GM18505 (cell line): ENCODE results near the gene PSME4.
"Not testable (repeated sequence)": the region's sequence is repeated elsewhere in the genome, so short reads cannot be mapped to it uniquely, and the experiment has no call there.

Experiments used
- ATAC-seq: cut with Tn5 transposase; IDR thresholded peaks from one replicate; pipeline ENCODE4 v1.9.1; 2021; ENCODE audit not compliant: unreplicated experiment
- POLR2A ChIP-seq: IDR thresholded peaks from 4 replicates; pipeline ENCODE4 v1.6.1; 2011; ENCODE audit warnings: borderline replicate concordance; ENCODE audit not compliant: insufficient read depth, insufficient read length; ENCODE audit errors: extremely low read depth

The PSME4 gene

DNA sequence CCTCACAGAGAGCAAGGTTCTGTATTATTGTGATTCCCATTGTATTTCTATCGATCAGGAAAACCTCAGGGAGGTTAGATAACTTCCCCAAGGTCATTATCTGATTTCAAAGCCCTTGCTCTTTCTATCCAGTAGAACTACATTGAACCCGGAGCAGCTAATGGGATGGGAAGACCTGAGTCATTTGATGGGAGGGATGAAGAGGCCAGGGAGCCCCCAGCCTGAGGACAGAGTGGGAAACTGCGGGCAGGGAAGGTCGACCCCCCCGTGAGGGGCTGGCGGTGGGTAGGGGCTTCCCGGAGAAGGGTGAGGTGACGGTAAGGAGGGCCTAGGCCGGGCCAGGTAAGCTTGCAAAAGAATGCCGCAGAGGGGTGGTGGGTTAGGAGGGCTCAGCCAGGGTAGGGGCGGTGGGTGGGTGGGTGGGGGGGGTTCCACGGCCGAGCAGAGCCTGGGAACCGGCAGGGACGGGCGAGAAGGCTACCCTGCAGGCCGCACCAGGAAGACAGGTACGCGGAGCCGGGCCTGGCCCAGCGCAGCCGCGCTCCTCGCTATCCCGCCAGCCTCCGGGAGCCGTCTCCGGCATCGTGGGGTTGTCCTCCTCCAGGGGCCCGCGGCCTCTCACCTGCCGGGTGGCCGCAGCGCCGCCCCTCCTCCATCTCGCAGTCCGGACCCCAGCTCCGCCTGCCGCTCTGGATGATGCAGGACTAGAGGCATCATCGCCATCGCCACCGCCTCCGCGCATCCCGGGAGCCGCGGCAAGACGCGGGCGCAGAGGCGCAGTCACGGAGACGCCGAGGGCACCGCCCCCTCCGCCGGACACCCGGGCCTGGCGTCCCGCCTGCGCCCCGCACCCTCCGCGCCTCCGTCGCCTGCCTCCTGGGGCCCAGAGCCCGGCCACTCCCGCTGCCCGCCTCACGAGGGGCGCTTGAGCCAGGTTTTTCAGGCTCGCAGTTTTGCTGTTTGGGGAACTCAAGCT is 111.3 kb downstream of the PSME4 start, which contains the start of gene GPR75:
Gene GPR75 (minus strand): TSS at position 762 of the 976 bp plus-strand sequence. CDS start 5,211 bp downstream, outside the sequence.
- ATAC-seq = no peak
- TF ChIP-seq POLR2A = no peak

DNA sequence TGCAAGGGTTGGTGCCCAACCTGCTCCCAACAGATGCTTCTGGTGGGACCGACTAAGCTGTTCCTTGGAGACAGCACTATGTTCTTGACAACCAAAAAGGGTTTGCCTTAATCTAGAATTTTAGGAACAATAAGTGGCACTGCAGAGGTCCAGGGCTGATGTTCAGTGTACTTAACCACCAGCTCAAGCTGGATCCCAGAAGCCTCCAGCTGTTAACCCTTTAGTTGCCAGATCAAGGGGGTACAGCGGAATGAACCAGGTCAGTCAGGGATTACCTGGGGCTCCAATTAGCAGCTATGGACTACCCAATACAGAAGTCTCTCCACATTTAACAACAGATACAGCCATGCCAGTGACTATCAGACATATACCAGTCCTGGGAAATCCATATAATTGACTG is 114.5 kb downstream of the PSME4 start:
- TF ChIP-seq POLR2A = no peak
- ATAC-seq = no peak

- TF ChIP-seq POLR2A = no peak
- no peak for ATAC-seq
These were observed 116.1 kb downstream of the PSME4 start for GRCh38 chr2:53854678-53855077.

DNA sequence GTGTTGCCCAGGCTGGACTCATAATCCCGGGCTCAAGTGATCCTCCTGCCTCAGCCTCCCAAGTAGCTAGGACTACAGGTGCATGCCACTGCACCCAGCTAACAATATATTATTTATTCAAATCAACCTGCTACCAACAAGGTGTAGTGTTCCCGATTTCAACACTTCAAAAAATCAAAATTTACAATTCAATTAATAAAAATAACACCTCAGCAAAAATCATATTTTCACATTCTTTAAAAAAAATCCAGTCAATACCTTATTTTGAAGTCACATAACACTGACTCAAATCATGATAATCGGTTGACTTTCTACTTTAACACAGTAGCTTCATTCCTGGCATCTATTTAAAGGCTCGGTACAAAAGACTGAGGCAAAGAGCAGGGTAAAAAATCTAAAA is 118.3 kb downstream of the PSME4 start:
- no peak for TF ChIP-seq POLR2A
- no peak for ATAC-seq

DNA sequence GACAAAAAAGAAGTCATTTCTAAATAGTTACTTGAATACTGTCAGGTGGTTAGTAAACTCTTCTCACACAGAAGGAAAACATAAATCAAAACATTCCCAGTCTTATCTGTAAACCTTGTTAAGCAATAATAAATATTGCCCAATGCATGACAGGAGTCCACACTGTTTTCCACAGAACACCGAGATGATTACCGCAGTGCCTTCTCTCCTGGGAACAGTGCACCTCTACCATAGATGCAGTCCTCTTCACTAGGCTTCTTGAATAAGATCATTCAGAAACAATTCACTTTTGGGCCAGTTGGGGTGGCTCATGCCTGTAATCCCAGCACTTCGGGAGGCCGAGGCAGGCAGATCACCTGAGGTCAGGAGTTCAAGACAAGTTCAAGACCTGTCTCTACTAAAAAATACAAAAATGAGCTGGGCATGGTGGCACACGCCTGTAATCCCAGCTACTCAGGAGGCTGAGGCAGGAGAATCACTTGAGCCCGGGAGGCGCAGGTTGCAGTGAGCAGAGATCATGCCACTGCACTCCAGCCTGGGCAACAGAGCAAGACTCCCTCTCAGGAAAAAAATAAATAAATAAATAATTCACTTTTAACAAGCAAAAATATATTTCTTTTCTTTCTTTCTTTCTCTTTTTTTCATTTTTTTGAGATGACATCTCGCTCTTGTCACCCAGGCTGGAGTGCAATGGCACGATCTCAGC is 119.6 kb downstream of the PSME4 start:
- not testable (repeated sequence) for ATAC-seq

DNA sequence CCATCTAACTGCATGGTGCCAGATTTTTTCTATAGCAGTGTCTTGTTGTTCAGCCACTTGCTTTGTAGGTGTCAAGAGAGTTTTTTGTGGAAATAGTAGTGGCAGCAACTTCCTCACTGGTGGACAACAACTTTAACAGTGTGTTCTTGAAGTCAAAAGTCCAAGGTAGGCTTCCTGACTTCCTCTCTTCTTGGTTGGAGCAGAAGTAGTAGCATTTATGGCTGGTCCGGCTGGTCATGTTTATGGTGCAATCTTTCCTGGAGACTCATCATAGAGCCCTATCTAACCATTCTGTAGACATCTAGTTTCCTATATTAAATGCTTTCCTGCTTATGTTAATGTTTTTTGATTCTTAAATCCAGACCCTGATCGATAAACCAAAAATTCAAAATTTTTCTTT is 122.7 kb downstream of the PSME4 start:
- no peak for ATAC-seq
- no peak for TF ChIP-seq POLR2A

DNA sequence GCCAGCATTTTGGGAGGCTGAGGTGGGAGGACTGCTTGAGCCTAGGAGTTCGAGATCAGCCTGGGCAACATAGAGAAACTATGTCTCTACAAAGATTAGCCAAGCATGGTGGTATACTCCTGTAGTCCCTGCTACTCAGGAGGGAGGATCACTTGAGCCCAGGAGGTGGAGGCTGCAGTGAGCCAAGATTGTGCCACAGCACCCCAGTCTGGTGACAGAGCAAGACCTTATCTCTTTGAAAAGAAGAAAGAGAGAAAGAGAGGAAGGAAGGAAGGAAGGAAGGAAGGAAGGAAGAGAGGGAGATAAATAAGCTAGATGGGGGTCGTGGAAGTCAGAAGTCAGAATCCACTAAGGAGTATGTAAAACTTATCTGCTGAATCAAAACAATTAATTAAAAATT is 127.2 kb downstream of the PSME4 start:
- no peak for TF ChIP-seq POLR2A
- ATAC-seq = no peak

- ATAC-seq = no peak
- TF ChIP-seq POLR2A = no peak
These were observed 127.9 kb downstream of the PSME4 start for GRCh38 chr2:53842891-53843290.

DNA sequence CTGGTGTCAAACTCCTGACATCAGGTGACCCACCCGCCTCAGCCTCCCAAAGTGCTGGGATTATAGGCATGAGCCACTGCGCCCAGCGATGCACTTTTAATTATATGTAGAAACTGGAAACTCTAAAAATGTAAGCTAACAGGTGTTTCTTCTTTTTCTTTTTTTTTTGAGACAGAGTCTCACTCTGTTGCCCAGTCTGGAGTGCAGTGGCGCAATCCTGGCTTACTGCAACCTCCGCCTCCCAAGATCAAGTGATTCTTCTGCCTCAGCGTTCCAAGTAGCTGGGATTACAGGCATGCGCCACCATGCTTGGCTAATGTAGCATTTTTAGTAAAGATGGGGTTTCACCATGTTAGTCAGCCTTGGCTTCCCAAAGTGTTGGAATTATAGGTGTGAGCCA is 129.1 kb downstream of the PSME4 start:
- ATAC-seq = not testable (repeated sequence)

GRCh38 chr2:53840580-53840979 is 130.2 kb downstream of the PSME4 start:
- ATAC-seq = no peak
- TF ChIP-seq POLR2A = no peak

GRCh38 chr2:53829980-53830290 is 140.9 kb downstream of the PSME4 start:
- not testable (repeated sequence) for ATAC-seq

DNA sequence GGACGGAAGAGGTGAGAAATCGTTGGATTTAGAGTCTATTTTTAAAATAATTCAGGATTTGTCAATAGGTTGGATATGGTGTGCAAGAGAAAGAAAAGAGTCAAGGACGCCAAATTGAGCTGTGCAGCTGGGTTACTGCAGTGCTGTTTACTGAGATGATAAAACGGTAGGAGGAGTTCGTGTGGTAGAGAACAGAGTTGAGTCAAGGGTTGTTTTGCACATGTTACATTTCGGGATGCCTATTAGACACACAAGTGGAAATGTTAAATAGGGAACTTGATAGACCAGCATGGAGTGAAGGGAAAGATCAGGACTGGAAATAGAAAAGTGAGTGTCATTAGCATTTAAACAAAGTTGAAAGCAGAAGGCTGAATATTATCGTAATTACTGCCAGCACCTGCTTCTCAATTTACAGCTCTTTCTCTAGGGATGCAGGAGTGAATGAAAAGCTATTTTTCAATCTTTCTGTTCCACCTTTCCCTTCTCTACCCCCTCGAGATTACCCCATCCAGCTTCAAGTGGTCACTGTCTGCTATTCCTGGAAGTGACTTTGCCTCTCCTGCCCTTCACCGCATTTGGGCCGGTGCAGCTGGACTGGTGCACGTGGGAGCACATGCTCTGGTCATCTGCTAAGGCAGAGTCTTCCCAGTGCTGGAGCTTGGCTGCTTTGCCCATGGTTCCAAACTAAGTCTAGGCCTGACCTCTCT is 141.4 kb downstream of the PSME4 start:
- no peak for ATAC-seq
- no peak for TF ChIP-seq POLR2A

DNA sequence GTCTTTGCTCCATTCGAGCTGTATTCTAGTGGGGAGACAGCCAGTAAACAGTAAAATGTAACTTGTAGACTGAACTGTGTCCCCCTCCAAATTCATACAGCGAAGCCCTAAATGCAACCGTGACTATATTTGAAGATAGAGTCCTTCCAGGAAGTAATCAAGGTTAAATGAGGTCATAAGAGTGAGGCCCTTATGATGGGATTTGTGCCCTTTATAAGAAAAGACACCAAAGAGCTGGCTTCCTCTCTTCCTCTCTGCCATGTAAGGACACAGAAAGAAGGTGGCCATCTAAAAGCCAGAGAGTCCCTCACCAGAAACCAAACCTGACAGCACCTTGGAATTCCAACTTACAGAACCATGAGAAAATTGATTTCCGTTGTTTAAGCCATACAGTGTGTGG is 142.5 kb downstream of the PSME4 start:
- no peak for TF ChIP-seq POLR2A
- no peak for ATAC-seq
